Measurements from ENCODE around the gene OPALIN. TPM values are rescaled to one million over a fixed set of nuclear protein-coding genes. Genes with fewer than 3 reads are reported as not detected.

Gene OPALIN
- not detected in 2 replicates for total RNA-seq

GRCh38 chr10:96358851-96359540 lies at the start of gene OPALIN:
OPALIN (minus strand) TSS chr10:96359002; CDS start chr10:96358896, 106 bp downstream.

GRCh38 chr10:96304230-96304629 lies 54.6 kb downstream of the OPALIN start, which contains the start of gene DNTT:
DNTT (plus strand) TSS chr10:96304434; CDS start chr10:96304498, 64 bp downstream.

Other genes starting within 250 kb of the OPALIN start
- gene ZNF518A, start 228.7 kb downstream of the OPALIN start, total RNA-seq, result 10.1 and 12.0 TPM in 2 replicates
- gene BLNK, start 87.4 kb downstream of the OPALIN start, total RNA-seq, result not detected in 2 replicates
- not detected in 2 replicates for gene DNTT, start 54.6 kb downstream of the OPALIN start, total RNA-seq
- gene TLL2, start 154.9 kb upstream of the OPALIN start, total RNA-seq, result 0.09 TPM in 2 replicates
- gene TM9SF3, start 228.0 kb upstream of the OPALIN start, total RNA-seq, result 109 and 120 TPM in 2 replicates

Measured in endothelial cell of coronary artery (primary cell).